Stimulated activated effector memory CD8-positive, alpha-beta T cell treated with anti-CD3 and anti-CD28 coated beads, Interleukin-12 subunit alpha, Interleukin-12 subunit beta, amount 100 ng/mL, for 72 hours (primary cell): ENCODE data around the gene PTK6.
A peak's percentile ranks its signal among the peaks of the same experiment; 100 is the strongest.

Experiments
- ATAC-seq: fragments of 150-1000 bp; cut with Tn5 transposase; 2 replicates; pipeline ENCODE4 v1.10.0; 2021
- DNase-seq, 2 donors: peaks; one replicate each; pipeline ENCODE4 v3.0.0; 2021 to 2022; ENCODE audit warnings: low spot score in 2 of 2
- H3K27ac Mint-ChIP-seq: one replicate; pipeline ENCODE4 v1.8.0; 2022; ENCODE audit warnings: mild to moderate bottlenecking, mixed read lengths
- H3K36me3 Mint-ChIP-seq: one replicate; pipeline ENCODE4 v1.8.0; 2022; ENCODE audit warnings: mild to moderate bottlenecking, mixed read lengths
- H3K4me1 Mint-ChIP-seq: one replicate; pipeline ENCODE4 v1.8.0; 2022; ENCODE audit warnings: mixed read lengths
- H3K4me3 Mint-ChIP-seq: one replicate; pipeline ENCODE4 v1.8.0; 2022; ENCODE audit warnings: mild to moderate bottlenecking, mixed read lengths
- H3K9me3 Mint-ChIP-seq: one replicate; pipeline ENCODE4 v1.8.0; 2022; ENCODE audit warnings: mixed read lengths

PTK6 gene

DNA sequence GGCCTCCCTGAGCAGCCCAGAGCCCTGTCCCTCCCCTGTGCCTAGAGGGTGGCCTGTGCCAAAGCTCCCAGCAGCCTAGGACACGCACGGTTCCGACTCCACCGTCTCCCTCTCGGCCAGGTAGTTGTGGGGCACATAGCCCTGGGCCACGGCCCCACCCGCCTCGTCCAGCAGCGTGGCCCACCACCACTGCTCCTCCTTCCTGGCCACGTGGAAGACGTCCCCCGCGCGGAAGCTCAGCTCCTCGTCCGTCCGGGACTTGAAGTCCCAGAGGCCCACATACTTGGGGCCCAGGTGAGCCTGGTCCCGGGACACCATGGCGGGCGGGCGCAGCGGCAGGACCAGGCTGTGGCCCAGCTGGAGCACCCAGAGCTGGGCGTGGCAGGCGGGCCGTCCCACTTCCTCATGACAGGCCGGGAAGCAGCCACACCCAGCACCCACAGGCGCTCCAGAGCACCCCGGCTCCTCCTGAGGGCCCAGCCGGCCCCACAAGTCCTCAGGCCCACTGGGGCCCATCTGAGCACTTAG, at the start of gene PTK6:
Gene PTK6, minus strand, starts transcription at position 380 of the 528 bp plus-strand sequence. Its CDS starts 62 bp downstream, at position 318.
- Mint-ChIP-seq H3K4me3 (peak within 1 kb of the TSS; percentile 72), H3K9me3 (no peaks in the 10 kb centered on the region), H3K36me3 (peaks cover 10% of the 10 kb centered on the region), H3K27ac (peak within 1 kb of the TSS; percentile 84), H3K4me1 (peaks cover 22% of the 10 kb centered on the region)
- peak; percentile 15 for ATAC-seq
- DNase-seq: no peak

DNA sequence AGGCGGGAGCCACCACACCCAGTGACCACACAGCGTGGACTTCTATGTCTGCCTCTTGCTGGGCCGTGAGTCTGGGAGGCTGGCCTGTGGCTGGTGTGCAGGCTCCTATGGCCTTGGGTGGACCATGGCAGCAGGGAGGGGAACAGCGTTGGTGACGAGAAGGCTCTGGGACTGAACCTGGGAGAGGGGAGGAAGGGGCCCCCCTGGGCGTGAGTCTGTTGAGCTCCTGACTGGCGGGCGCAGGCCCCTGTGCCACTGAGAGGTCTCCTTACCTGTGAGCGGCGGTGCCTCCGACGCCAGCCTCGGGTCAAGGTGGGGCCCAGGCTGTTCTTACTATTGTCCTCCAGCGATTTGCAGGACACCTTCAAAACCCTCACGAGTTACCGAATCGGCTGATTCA, 49.6 kb upstream of the PTK6 start:
- DNase-seq: no peak
- no peaks in the 10 kb centered on the region for H3K9me3 Mint-ChIP-seq
- H3K4me1 Mint-ChIP-seq: peaks cover 8% of the 10 kb centered on the region
- no peak for ATAC-seq
- H3K27ac Mint-ChIP-seq: no peak overlapping the region
- H3K36me3 Mint-ChIP-seq: peaks cover 29% of the 10 kb centered on the region
- H3K4me3 Mint-ChIP-seq: no peak overlapping the region

DNA sequence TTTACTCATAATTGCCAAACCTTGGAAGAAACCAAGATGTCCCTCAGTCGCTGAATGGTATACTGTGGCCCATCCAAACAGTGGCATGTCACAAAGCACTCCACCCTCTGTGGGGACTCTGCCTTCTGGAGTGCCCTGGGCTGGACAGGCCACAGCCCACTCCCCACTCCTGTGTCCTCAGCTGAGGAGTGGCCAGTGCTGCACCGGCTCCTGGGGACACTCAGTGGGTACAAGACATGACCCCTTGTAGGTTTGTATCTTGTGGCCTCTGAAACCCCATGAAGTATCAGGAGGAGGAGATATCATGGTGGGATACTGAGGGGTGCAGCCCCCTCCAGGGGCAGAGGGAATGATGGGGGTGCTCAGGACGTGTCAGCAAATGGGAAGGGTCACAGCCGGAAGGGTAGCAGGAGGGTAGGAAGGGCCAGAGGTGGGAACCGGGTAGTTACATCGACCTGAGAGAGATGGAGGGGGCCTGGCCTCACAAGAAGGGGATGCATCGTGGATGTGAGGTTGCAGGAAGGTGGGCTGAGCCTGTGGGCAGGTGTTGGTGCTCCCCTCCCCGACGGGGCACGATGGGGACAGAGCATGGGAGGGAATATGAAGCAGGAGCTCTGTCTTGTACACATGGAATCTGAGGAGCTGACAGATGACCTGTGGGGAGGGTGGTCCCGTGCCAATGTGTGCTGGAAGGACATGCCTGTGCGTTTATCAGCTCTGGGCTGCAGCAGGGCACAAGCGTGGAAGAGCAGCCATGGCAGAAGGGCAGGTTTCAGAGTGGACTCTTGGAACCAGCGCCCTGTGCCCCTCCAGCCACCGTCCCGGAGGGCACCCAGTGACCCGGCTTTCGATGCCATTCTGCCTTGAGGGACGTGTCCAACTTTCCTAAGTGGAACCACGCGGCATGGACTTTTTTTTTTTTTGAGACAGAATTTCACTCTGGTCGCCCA, 48.7 kb upstream of the PTK6 start:
- peaks cover 21% of the 10 kb centered on the region for H3K36me3 Mint-ChIP-seq
- ATAC-seq: no peak
- H3K4me3 Mint-ChIP-seq: no peak overlapping the region
- peak overlapping the region; percentile 37 for H3K27ac Mint-ChIP-seq
- no peaks in the 10 kb centered on the region for H3K9me3 Mint-ChIP-seq
- no peak for DNase-seq
- peaks cover 8% of the 10 kb centered on the region for H3K4me1 Mint-ChIP-seq

DNA sequence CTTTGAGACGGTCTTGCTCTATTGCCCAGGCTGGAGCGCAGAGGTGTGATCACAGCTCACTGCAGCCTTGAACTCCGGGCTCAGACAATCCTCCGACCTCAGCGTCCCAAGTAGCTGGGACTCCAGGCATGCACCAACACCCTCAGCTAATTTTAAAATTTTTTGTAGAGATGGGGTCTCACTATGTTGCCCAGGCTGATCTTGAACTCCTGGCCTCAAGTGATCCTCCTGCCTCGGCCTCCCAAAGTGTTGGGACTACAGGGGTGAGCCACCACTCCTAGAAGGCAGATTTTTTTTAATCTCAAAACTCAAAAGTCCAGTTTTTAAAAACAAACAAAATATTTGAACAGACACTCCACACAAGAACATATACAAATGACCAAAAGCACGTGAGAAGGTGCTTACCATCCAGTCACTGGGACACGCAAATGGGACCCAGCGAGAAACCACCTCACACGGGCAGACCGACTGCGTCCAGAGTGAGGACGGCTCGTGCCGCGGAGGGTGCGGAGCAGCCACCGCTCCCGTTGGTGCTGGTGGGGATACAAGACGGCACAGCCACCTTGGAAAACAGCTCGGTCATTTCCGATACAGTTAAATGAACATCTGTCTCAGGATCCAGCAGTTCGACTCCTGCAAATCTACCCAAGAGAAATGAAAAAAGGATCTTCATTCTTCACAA, 45.3 kb upstream of the PTK6 start:
- no peak for ATAC-seq
- Mint-ChIP-seq H3K27ac (no peak overlapping the region), H3K36me3 (peaks cover 5% of the 10 kb centered on the region), H3K4me3 (no peak overlapping the region), H3K9me3 (no peaks in the 10 kb centered on the region), H3K4me1 (peaks cover 13% of the 10 kb centered on the region)
- DNase-seq: no peak

DNA sequence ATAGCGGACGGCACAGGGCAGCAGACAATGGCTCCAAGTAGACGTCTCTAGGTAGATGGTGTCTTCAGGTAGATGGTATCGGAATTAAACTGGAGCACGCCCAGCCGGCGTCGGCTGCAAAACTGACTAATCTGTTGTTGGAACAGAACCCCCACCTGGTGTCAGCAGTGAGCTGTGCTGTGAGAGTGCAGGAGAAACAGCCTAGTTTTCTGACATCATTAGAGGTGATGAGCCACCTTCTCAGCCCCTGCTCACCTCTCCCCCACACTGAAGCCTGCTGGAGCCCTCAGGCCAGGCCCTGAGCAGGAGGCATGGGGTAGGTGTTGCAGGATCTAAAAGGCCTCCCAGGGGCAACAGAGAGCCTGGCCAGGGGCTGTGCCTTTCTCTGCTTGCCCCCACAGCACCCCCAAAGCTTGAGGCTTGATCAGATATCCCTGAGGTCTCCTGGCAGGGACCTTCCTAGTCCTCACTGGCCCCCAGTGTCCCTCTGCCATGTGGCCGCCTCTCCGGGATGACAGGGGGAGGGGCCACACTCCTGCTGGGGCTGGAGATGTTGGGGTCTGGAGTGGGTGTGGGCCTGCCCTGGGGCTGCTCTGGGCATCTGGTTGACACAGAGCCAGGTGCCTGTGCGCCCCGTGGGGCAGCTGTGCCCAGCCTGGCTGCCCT, 43.8 kb upstream of the PTK6 start:
- DNase-seq: no peak
- ATAC-seq: peak; percentile 92
- Mint-ChIP-seq H3K4me1 (peaks cover 11% of the 10 kb centered on the region), H3K36me3 (no peaks in the 10 kb centered on the region), H3K9me3 (no peaks in the 10 kb centered on the region), H3K27ac (no peak overlapping the region), H3K4me3 (no peak overlapping the region)

DNA sequence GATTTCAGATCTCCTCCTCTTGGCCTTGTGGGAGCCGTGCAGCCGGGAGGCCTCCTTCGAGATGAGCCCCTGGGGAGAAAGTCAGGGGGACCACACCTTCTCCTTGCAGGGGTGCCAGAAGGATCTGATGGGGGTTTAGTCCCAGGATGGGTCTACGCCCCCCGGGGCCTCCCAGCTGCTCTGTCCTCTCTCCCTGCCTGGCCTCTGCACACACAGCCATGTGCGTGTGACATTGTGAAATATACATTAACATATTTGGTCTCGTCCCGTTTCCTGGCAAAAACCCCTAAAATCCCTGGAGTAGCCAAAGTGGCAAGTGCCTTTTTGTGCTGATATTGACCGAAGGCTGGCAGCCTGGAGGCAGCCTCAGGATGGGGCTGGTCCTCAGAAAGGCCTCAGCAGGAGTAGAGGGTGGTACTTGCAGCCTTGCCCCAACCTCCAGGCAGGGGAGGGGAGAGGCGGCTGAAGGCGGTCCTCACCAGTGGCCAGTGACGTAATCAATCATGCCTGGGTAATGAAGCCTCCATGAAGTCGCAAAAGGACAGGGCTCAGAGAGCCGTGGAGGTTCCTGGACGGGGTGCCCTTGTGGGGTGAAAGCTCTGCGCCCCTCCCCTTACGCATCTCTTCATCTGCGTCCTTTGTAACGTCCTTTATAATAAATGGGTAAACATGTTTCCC, 42.0 kb upstream of the PTK6 start:
- Mint-ChIP-seq H3K4me3 (no peak overlapping the region), H3K36me3 (no peaks in the 10 kb centered on the region), H3K4me1 (peaks cover 5% of the 10 kb centered on the region), H3K9me3 (no peaks in the 10 kb centered on the region), H3K27ac (no peak overlapping the region)
- DNase-seq (no peak), ATAC-seq (no peak)

DNA sequence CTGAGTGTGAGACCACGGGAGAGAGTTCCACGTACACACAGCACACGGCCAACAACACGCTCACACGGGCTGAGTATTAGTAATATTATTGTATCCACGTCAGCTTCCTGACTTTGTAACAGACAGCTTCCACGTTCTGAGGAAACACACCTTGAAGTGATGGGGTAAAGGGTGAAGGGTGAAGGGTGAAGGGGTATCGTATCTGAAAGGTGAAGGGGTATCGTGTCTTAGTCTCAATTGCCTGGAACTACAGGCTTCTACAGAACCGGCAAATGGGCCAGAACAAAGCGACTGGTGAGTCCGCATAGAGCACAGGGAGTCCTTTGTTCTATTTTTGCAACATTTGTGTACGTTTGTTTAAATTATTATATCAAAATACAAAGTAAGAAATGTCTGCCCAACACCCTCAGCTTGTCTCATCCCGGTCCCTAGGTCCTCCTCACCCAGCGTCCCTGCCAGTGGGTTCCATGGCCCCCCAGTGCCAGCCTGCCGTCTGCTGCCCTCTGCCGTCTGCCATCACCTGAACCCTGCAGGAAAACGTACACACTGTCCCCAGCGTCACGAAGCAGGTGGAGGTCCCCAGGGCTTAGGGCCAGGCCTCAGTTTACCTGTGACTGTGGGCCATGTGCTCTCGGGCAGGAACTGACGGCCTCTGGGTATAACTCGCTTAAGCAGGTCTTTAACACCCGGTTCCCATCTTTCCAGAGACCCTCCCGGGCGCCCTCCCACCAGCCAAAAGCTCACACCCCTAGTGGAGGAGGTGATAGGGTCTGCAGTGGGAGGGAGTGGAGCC, 41.2 kb upstream of the PTK6 start:
- no peak overlapping the region for H3K4me3 Mint-ChIP-seq

DNA sequence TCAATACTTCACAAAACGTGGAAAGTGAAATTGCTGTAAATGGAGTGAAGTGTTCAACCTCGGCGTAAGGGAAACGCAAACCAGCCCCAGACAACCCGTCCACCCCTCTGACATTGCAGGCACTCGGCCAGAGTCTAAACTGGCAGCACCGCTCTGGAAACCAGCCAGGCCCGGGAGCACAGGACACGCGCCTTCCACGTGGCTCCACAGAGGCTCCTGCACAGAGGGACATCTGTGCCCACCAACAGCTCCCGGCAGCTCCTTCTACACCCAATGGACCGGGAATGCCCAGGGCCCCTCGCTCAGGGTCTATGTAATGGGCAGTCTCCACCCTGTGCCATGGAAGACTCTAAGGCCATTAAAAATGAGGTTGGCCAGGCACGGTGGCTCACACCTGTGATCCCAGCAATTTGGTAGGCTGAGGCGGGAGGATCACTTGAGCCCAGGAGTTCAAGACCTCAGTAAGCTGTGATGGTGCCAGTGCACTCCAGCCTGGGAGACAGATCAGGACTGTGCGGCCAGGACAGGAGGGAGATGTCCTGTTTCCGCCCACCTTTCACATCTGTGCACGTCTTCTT, 40.2 kb upstream of the PTK6 start:
- Mint-ChIP-seq H3K27ac (no peak overlapping the region), H3K36me3 (no peaks in the 10 kb centered on the region), H3K4me1 (peaks cover 5% of the 10 kb centered on the region), H3K9me3 (no peaks in the 10 kb centered on the region), H3K4me3 (no peak overlapping the region)
- no peak for ATAC-seq
- no peak for DNase-seq

More for the DNA sequence above, 41.2 kb upstream of the PTK6 start:
- H3K36me3 Mint-ChIP-seq: no peaks in the 10 kb centered on the region
- no peaks in the 10 kb centered on the region for H3K9me3 Mint-ChIP-seq
- H3K4me1 Mint-ChIP-seq: peaks cover 5% of the 10 kb centered on the region
- ATAC-seq (no peak), DNase-seq (no peak)
- no peak overlapping the region for H3K27ac Mint-ChIP-seq

DNA sequence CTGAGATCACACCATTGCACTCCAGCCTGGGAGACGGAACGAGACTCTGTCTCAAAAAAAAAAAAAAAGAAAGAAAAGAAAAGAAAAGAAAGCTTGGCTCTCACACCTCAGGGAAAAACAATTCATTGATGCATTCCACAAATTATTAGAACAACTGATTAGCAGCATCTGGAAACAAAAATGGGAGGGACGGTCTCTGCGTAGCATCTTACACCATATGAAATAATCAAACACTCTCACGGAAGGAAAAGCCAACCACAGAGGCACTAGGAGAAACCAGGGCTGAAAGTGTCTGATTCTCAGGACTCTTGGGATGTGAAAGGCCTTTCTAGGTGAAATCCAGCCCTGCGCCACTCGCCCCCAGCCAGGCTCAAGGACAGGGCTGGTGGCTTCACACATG, 39.1 kb upstream of the PTK6 start:
- Mint-ChIP-seq H3K4me1 (peaks cover 5% of the 10 kb centered on the region), H3K27ac (no peak overlapping the region), H3K4me3 (no peak overlapping the region), H3K36me3 (no peaks in the 10 kb centered on the region), H3K9me3 (no peaks in the 10 kb centered on the region)
- no peak for ATAC-seq
- no peak for DNase-seq

DNA sequence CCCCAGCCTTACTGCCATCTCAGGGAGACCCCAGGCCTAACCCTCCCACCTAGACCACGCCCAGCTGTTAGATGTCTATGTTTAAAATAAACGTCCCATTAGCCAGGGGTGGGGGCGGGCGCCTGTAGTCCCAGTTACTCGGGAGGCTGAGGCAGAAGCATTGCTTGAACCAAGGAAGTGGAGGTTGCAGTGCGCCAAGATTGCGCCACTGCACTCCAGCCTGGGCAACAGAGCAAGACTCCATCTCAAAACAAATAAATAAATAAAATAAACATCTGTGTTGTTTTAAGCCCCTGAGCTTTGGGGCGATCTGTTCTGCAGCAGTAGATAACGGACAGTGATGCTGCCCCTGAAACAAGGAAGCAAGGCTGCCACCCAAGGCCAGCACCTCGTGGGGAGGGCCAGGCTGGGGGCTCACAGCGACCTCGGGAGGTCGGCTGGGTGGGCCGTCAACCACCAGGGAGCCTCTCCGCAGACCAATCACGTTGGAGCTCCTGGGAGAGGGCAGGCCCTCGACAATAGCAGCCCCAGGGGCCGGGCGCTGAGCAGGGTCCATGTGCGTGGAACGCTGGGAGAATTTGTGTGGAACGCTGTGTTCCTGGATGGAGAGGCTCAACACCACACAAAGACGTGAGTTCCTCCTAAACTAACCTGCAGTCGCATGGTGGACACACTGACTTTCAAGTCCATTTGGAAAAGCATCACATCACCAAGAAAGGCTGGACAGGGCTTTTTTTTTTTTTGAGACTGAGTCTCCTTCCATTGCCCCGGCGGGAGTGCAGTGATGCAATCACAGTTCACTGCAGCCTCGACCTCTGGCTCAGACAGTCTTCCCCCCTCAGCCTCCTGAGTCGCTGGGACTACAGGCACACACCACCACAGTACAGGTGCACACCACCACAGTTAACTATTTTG, 37.9 kb upstream of the PTK6 start:
- no peaks in the 10 kb centered on the region for H3K4me1 Mint-ChIP-seq
- peak overlapping the region; percentile 72 for H3K4me3 Mint-ChIP-seq
- peak overlapping the region; percentile 88 for H3K27ac Mint-ChIP-seq
- no peaks in the 10 kb centered on the region for H3K36me3 Mint-ChIP-seq
- DNase-seq (no peak), ATAC-seq (no peak)
- no peaks in the 10 kb centered on the region for H3K9me3 Mint-ChIP-seq

DNA sequence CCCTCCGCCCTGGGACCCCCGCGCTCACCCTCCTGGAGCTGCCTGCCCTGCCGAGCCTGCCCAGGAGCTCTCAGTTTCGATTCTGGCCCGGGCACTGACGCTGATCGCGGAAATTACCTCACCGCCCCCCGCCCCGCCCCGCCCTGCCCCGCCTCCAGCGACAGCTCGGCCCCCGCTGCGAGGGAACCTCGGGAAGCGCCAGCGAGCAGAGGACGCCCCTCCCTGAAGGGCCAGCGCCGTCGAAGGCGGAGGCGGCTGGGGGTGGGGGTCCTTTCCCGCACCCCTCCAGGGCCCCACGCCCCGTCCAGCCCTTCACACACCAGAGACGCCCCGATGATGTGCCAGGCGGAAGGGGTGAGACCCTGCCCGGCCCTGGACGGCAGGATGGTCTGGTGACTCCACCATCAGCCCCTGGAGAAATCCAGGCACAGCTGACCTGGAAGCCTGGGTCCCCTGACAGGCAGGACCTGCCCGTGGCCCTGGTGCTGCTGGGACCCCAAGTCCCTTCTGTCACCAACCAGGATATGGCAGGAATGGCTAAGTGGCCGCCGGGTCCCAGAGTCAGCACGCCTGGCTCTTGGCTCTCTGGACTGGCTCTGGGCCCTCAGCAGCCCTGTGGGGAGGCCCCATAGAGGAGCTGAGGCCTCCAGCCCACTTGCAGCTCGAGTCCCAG, 37.1 kb upstream of the PTK6 start, which contains the start of gene HELZ2:
Gene HELZ2, minus strand, starts transcription at position 84 of the 673 bp plus-strand sequence. CDS start 1,854 bp downstream, outside the sequence.
- Mint-ChIP-seq H3K9me3 (no peaks in the 10 kb centered on the region), H3K4me3 (peak within 1 kb of the TSS; percentile 72), H3K36me3 (no peaks in the 10 kb centered on the region), H3K27ac (peak within 1 kb of the TSS; percentile 88), H3K4me1 (peaks cover 2% of the 10 kb centered on the region)
- DNase-seq (no peak), ATAC-seq (peak; percentile 85)

DNA sequence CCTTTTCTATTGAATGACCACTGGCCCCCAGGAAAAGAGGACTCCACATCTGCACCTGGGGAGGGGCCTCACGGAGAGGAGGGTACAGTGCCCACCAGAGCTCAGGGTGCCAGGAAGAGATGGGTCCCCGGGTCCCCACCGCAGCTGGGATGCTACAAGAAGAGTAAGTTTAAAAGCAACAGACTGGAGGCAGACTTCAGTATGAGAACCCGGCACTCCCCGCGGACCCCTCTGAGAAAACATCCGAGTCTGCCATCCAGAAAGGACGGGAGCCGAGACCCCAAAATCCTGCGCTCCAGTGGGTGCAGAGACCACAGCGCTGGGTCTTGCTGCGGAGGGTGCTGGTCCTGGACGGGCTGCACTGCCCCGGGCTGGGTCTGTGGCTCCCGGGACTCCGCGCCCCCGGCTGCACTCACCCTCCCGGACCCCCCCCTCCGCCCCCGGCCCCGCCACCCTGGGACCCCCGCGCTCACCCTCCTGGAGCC, 36.5 kb upstream of the PTK6 start:
- peaks cover 8% of the 10 kb centered on the region for H3K4me1 Mint-ChIP-seq
- H3K36me3 Mint-ChIP-seq: no peaks in the 10 kb centered on the region
- DNase-seq: no peak
- peak overlapping the region; percentile 72 for H3K4me3 Mint-ChIP-seq
- H3K27ac Mint-ChIP-seq: peak overlapping the region; percentile 88
- H3K9me3 Mint-ChIP-seq: no peaks in the 10 kb centered on the region
- peak; percentile 22 for ATAC-seq
